Thymus (tissue), 11 donors: Measurements from ENCODE around the gene AKR7A3. TPM values are rescaled to one million over a fixed set of nuclear protein-coding genes. Genes with fewer than 3 reads are reported as not detected.
"Not testable (repeated sequence)": the region's sequence is repeated elsewhere in the genome, so short reads cannot be mapped to it uniquely, and the experiment has no call there.

Experiments
- DNase-seq, 9 donors: peaks; one replicate each; pipeline ENCODE4 v3.0.0-alpha.2; 2013; ENCODE audit warnings: low spot score in 9 of 9, low read depth in 6 of 9, missing footprints in 1 of 9
- H3K27ac ChIP-seq, 2 donors: one replicate each; pipeline ENCODE4 v1.5.1; 2013; ENCODE audit warnings: control low read depth in 1 of 2, low read depth in 1 of 2, low read length in 1 of 2, mild to moderate bottlenecking in 1 of 2, moderate library complexity in 1 of 2
- H3K27me3 ChIP-seq, 2 donors: one replicate each; pipeline ENCODE4 v1.5.1; 2013; ENCODE audit warnings: low read length in 1 of 2; ENCODE audit not compliant: control insufficient read depth in 2 of 2, insufficient read depth in 1 of 2
- H3K36me3 ChIP-seq, 2 donors: one replicate each; pipeline ENCODE4 v1.5.1; 2013; ENCODE audit warnings: low read length in 1 of 2, mild to moderate bottlenecking in 1 of 2, moderate library complexity in 1 of 2; ENCODE audit not compliant: control insufficient read depth in 2 of 2, insufficient read depth in 2 of 2
- H3K4me1 ChIP-seq, 2 donors: one replicate each; pipeline ENCODE4 v1.5.1; 2013; ENCODE audit warnings: low read length in 2 of 2; ENCODE audit not compliant: control insufficient read depth in 2 of 2, insufficient read depth in 2 of 2
- H3K4me3 ChIP-seq, 2 donors: one replicate each; pipeline ENCODE4 v1.5.1; 2013; ENCODE audit warnings: low read length in 2 of 2, control low read depth in 1 of 2, mild to moderate bottlenecking in 1 of 2
- H3K9me3 ChIP-seq, 2 donors: one replicate each; pipeline ENCODE4 v1.5.1; 2013; ENCODE audit warnings: low read length in 1 of 2, mild to moderate bottlenecking in 1 of 2; ENCODE audit not compliant: control insufficient read depth in 2 of 2, insufficient read depth in 1 of 2
- WGBS: extraction: QIAGEN DNeasy Blood & Tissue Kit; methylation state at CpG from one replicate; pipeline ENCODE4 v1.1.7; 2013; 5-methylcytosine and 5-hydroxymethylcytosine counted together
- polyA plus RNA-seq: library from polyadenylated mRNA; stranded (reverse); fragments of 200-250 nt; gene quantifications from one replicate; pipeline ENCODE4 v1.2.3, GENCODE V29; 2013
- total RNA-seq: library from RNA; stranded (reverse); fragments of 120-200 nt; gene quantifications from one replicate; pipeline ENCODE4 v1.2.4, GENCODE V29; 2013
- donor health status: healthy.

Gene AKR7A3
- total and polyA plus RNA-seq, 2 donors, result 0.57 to 2.1 TPM

- peaks cover 0 to 3% of the 10 kb centered on the region in 2 donors for H3K27me3 ChIP-seq
- no peak overlapping the region for H3K4me3 ChIP-seq
- no peak overlapping the region for H3K27ac ChIP-seq
- WGBS, result 98% methylated on average over 10 of the region's 10 CpGs
- H3K4me1 ChIP-seq, result peaks cover 5 to 17% of the 10 kb centered on the region in 2 donors
- peaks cover 29 to 55% of the 10 kb centered on the region in 2 donors for H3K36me3 ChIP-seq
- no peaks in the 10 kb centered on the region for H3K9me3 ChIP-seq
- no peak for DNase-seq
Observed at GRCh38 chr1:19307794-19308508, 19.4 kb upstream of the AKR7A3 start.

- Histone ChIP-seq H3K4me1 (peaks cover 5 to 9% of the 10 kb centered on the region in 2 donors), H3K4me3 (no peak overlapping the region), H3K27ac (no peak overlapping the region), H3K9me3 (no peaks in the 10 kb centered on the region), H3K27me3 (no peaks in the 10 kb centered on the region), H3K36me3 (peaks cover 31 to 57% of the 10 kb centered on the region in 2 donors)
- DNase-seq, result no peak
- WGBS, result 96% methylated on average over 6 of the region's 6 CpGs
Observed at GRCh38 chr1:19306941-19307340, 18.4 kb upstream of the AKR7A3 start.

DNA sequence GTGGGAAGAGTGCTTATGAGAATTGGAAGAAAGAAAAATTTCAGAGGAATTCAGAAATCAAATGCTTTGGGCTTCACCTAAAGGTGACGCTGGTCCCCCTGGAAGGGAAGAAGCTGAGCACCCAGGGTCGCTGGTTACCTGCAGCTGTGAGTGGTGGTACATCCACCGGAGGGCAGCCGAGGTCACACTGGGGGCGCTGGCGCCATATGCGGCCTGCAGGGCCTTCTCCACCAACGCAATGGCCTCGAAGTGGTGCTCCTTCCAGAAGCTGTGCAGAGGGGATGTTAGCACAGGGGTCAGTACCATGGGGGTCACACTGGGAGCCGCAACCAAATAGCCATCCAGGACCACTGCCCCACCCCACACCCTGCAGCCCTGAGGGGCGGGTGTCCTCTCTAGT lies 17.3 kb upstream of the AKR7A3 start:
- Histone ChIP-seq H3K4me1 (peaks cover 0 to 3% of the 10 kb centered on the region in 2 donors), H3K36me3 (peaks cover 31 to 57% of the 10 kb centered on the region in 2 donors), H3K27ac (no peak overlapping the region), H3K4me3 (no peak overlapping the region), H3K27me3 (no peaks in the 10 kb centered on the region), H3K9me3 (no peaks in the 10 kb centered on the region)
- no peak for DNase-seq
- WGBS, result 98% methylated on average over 11 of the region's 11 CpGs

DNA sequence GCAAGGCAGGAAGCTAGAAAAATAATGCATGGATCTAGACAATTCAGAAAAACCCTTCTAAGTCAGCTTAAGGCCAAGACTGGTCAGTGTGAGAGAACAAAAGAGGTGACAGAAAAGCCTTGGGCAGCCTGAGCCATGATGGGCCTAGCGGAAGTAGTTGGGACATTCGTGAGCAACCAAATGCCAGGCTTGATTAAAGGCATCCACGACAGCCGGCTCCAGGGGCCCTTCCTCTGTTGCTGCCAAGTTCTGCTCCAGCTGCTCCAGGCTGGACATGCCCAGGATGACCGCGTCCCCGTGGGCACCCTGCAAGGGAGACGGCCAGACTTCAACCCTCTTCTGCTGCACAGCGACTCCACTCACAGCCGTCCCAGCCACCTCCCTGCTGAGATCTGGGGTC lies 15.5 kb upstream of the AKR7A3 start:
- H3K36me3 ChIP-seq, result peaks cover 31 to 57% of the 10 kb centered on the region in 2 donors
- H3K27ac ChIP-seq, H3K4me3 ChIP-seq, H3K27me3 ChIP-seq, DNase-seq, H3K9me3 ChIP-seq, H3K4me1 ChIP-seq: not testable (repeated sequence)
- 96% methylated on average over 10 of the region's 10 CpGs for WGBS

DNA sequence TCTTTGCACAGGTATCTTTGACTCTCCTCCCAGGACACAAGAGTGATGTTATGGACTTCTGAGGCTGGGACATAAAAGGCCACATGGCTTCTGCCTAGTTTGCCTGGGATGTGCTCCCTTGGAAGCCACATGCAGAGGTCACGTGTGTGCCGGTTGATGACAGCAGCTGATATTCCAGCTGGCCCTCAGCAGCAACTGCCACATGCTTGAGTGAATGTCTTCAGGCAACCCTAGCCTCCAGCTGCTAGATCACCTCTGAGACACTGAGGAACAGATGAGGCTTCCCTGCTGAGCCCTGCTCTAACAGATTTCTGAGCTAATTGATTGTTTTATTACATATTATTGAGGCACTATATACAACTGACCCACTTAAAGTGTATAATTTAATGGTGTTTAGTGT lies 11.6 kb upstream of the AKR7A3 start:
- H3K9me3 ChIP-seq, result peaks cover 2 to 10% of the 10 kb centered on the region in 2 donors
- H3K27ac ChIP-seq, result no peak overlapping the region
- H3K4me3 ChIP-seq, result no peak overlapping the region
- H3K4me1 ChIP-seq, result no peaks in the 10 kb centered on the region
- peaks cover 9 to 25% of the 10 kb centered on the region in 2 donors for H3K36me3 ChIP-seq
- 96% methylated on average over 2 of the region's 2 CpGs for WGBS
- no peak for DNase-seq
- no peaks in the 10 kb centered on the region for H3K27me3 ChIP-seq

DNA sequence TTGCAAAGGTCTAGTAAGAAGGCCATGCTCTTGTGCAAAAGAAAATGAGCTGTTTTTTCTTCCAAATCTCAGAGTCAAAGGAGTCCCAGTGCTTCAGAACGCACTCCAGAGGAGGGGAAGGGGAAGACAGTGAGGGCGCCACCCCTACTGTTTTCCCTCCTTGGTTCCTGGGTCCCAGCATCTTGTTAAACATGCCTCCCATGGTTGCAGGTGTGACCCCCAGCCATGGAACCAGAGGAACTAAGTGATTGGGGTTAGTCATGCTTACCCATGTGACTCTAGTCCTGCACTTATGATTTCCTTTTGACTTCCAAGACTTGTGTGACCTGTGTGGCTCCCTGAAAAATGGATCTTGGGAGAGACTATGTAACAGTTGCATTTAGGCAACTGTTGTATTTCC lies 6.1 kb upstream of the AKR7A3 start:
- Histone ChIP-seq H3K4me1 (no peaks in the 10 kb centered on the region), H3K36me3 (peaks cover 0 to 3% of the 10 kb centered on the region in 2 donors), H3K9me3 (peaks cover 6 to 31% of the 10 kb centered on the region in 2 donors), H3K4me3 (no peak overlapping the region), H3K27me3 (peaks cover 0 to 2% of the 10 kb centered on the region in 2 donors), H3K27ac (no peak overlapping the region)
- 78% methylated on average over 2 of the region's 2 CpGs for WGBS
- no peak for DNase-seq

GRCh38 chr1:19289244-19289643 lies 674 bp upstream of the AKR7A3 start:
- no peak overlapping the region for H3K27ac ChIP-seq
- DNase-seq, result no peak
- H3K4me1 ChIP-seq, result peaks cover 3 to 6% of the 10 kb centered on the region in 2 donors
- peaks cover 0 to 12% of the 10 kb centered on the region in 2 donors for H3K9me3 ChIP-seq
- 81% methylated on average over 2 of the region's 2 CpGs for WGBS
- H3K36me3 ChIP-seq, result no peaks in the 10 kb centered on the region
- H3K27me3 ChIP-seq, result peaks cover 0 to 19% of the 10 kb centered on the region in 2 donors
- H3K4me3 ChIP-seq, result peak overlapping the region in 1 of 2 donors; percentile 22

DNA sequence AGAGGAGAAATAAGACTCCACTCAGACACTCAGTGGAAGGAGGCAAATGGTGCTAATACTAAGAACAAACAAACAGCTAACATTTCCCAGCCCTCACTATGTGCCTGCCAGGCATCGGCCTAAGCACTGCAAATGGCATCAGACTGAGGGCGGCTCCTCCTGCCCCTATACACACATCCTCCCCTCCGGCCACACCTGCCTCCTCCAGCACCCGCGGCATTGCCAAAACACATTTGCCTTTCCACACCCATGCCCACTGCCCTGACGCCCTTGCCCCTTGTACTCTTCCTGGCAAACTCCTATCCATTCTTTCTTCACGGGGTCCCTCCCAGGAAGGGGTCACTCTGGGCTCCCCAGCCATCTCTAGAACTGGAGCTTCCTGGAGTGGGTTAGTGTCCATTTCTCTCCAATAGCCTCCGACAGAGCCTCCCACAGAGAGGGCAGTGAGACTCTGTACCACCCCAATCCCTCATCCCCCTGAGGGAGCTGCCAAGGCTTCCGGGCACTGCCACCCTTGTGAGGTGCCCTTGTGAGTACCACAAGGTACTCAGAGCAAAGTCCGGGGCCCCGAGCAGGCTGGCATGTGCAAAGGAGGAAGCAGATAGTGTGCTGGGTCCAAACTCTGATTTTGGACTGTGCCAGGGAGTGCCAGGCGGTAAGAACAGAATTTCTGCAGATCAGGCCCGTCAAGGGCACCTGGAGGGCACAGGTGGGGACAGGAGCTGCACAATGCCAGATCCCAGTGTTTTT lies 959 bp downstream of the AKR7A3 start:
- WGBS, result 96% methylated on average over 13 of the region's 13 CpGs
- peaks cover 0 to 1% of the 10 kb centered on the region in 2 donors for H3K9me3 ChIP-seq
- H3K27ac ChIP-seq, result no peak overlapping the region

GRCh38 chr1:19285807-19286206 lies 2.8 kb downstream of the AKR7A3 start:
- not testable (repeated sequence) for H3K4me3 ChIP-seq, DNase-seq, H3K9me3 ChIP-seq, H3K4me1 ChIP-seq, H3K36me3 ChIP-seq, H3K27ac ChIP-seq
- peaks cover 0 to 19% of the 10 kb centered on the region in 2 donors for H3K27me3 ChIP-seq
- WGBS, result 97% methylated on average over 3 of the region's 3 CpGs

More for the DNA sequence above, 959 bp downstream of the AKR7A3 start:
- Histone ChIP-seq H3K4me3 (no peak overlapping the region), H3K36me3 (no peaks in the 10 kb centered on the region), H3K4me1 (peaks cover 3 to 6% of the 10 kb centered on the region in 2 donors), H3K27me3 (peaks cover 0 to 19% of the 10 kb centered on the region in 2 donors)
- no peak for DNase-seq
